IPS-20b (cell line): ENCODE results near the gene MYL10.

Source experiments
- H3K27ac ChIP-seq: one replicate; pipeline ENCODE4 v1.5.1; 2013; ENCODE audit warnings: low read length
- H3K27me3 ChIP-seq: 2 replicates; pipeline ENCODE4 v1.6.1; 2013; ENCODE audit warnings: mild to moderate bottlenecking, low read length, inconsistent platforms; ENCODE audit not compliant: insufficient read depth
- H3K36me3 ChIP-seq: 2 replicates; pipeline ENCODE4 v1.6.1; 2013; ENCODE audit warnings: low read depth, mild to moderate bottlenecking, inconsistent platforms, low read length, moderate library complexity; ENCODE audit not compliant: insufficient read depth
- H3K4me1 ChIP-seq: 2 replicates; pipeline ENCODE4 v1.6.1; 2013; ENCODE audit warnings: mild to moderate bottlenecking, control low read depth, inconsistent platforms, low read length, moderate library complexity; ENCODE audit not compliant: insufficient read depth
- H3K4me3 ChIP-seq: 2 replicates; pipeline ENCODE4 v1.5.1; 2013; ENCODE audit warnings: mild to moderate bottlenecking, low read length, inconsistent platforms
- H3K9ac ChIP-seq: 2 replicates; pipeline ENCODE4 v1.6.1; 2013; ENCODE audit warnings: low read depth, mild to moderate bottlenecking, inconsistent platforms, low read length, moderate library complexity
- H3K9me3 ChIP-seq: 2 replicates; pipeline ENCODE4 v1.6.1; 2013; ENCODE audit warnings: mild to moderate bottlenecking, low read depth, low read length, inconsistent platforms; ENCODE audit not compliant: insufficient read depth

The MYL10 gene

GRCh38 chr7:101602484-101603241, 26.4 kb downstream of the MYL10 start:
- Histone ChIP-seq H3K27me3 (no peaks in the 10 kb centered on the region), H3K4me3 (no peak overlapping the region), H3K27ac (no peak overlapping the region), H3K9me3 (no peaks in the 10 kb centered on the region), H3K4me1 (no peaks in the 10 kb centered on the region), H3K9ac (no peak overlapping the region), H3K36me3 (no peaks in the 10 kb centered on the region)

- no peaks in the 10 kb centered on the region for H3K36me3 ChIP-seq
- no peaks in the 10 kb centered on the region for H3K9me3 ChIP-seq
- no peak overlapping the region for H3K9ac ChIP-seq
- H3K27ac ChIP-seq: no peak overlapping the region
- no peaks in the 10 kb centered on the region for H3K4me1 ChIP-seq
- H3K4me3 ChIP-seq: no peak overlapping the region
- H3K27me3 ChIP-seq: no peaks in the 10 kb centered on the region
These were observed 27.0 kb downstream of the MYL10 start for GRCh38 chr7:101602082-101602481.

GRCh38 chr7:101599787-101600186, 29.3 kb downstream of the MYL10 start:
- no peaks in the 10 kb centered on the region for H3K36me3 ChIP-seq
- H3K4me1 ChIP-seq: no peaks in the 10 kb centered on the region
- H3K4me3 ChIP-seq: no peak overlapping the region
- H3K9ac ChIP-seq: no peak overlapping the region
- no peak overlapping the region for H3K27ac ChIP-seq
- H3K27me3 ChIP-seq: no peaks in the 10 kb centered on the region
- H3K9me3 ChIP-seq: no peaks in the 10 kb centered on the region

- no peaks in the 10 kb centered on the region for H3K9me3 ChIP-seq
- H3K27ac ChIP-seq: no peak overlapping the region
- H3K4me1 ChIP-seq: no peaks in the 10 kb centered on the region
- H3K36me3 ChIP-seq: no peaks in the 10 kb centered on the region
- H3K4me3 ChIP-seq: no peak overlapping the region
- H3K27me3 ChIP-seq: no peaks in the 10 kb centered on the region
- H3K9ac ChIP-seq: no peak overlapping the region
These were observed 29.9 kb downstream of the MYL10 start for GRCh38 chr7:101598986-101599771.

GRCh38 chr7:101598422-101598985, 30.6 kb downstream of the MYL10 start:
- Histone ChIP-seq H3K36me3 (no peaks in the 10 kb centered on the region), H3K9me3 (no peaks in the 10 kb centered on the region), H3K4me3 (no peak overlapping the region), H3K27ac (no peak overlapping the region), H3K27me3 (no peaks in the 10 kb centered on the region), H3K4me1 (no peaks in the 10 kb centered on the region), H3K9ac (no peak overlapping the region)

- no peaks in the 10 kb centered on the region for H3K27me3 ChIP-seq
- no peaks in the 10 kb centered on the region for H3K36me3 ChIP-seq
- no peak overlapping the region for H3K27ac ChIP-seq
- no peak overlapping the region for H3K9ac ChIP-seq
- H3K4me3 ChIP-seq: no peak overlapping the region
- H3K9me3 ChIP-seq: no peaks in the 10 kb centered on the region
- H3K4me1 ChIP-seq: no peaks in the 10 kb centered on the region
These were observed 31.2 kb downstream of the MYL10 start for GRCh38 chr7:101597941-101598340.

GRCh38 chr7:101596898-101597297, 32.2 kb downstream of the MYL10 start:
- Histone ChIP-seq H3K4me3 (no peak overlapping the region), H3K9ac (no peak overlapping the region), H3K27ac (no peak overlapping the region), H3K9me3 (no peaks in the 10 kb centered on the region), H3K4me1 (no peaks in the 10 kb centered on the region), H3K36me3 (no peaks in the 10 kb centered on the region), H3K27me3 (no peaks in the 10 kb centered on the region)

- no peaks in the 10 kb centered on the region for H3K36me3 ChIP-seq
- H3K4me1 ChIP-seq: no peaks in the 10 kb centered on the region
- H3K9me3 ChIP-seq: no peaks in the 10 kb centered on the region
- no peak overlapping the region for H3K4me3 ChIP-seq
- H3K27me3 ChIP-seq: no peaks in the 10 kb centered on the region
- no peak overlapping the region for H3K27ac ChIP-seq
- H3K9ac ChIP-seq: no peak overlapping the region
These were observed 33.1 kb downstream of the MYL10 start for GRCh38 chr7:101595766-101596537.

- H3K9ac ChIP-seq: no peak overlapping the region
- no peak overlapping the region for H3K4me3 ChIP-seq
- H3K27me3 ChIP-seq: no peaks in the 10 kb centered on the region
- no peaks in the 10 kb centered on the region for H3K36me3 ChIP-seq
- H3K27ac ChIP-seq: no peak overlapping the region
- H3K4me1 ChIP-seq: no peaks in the 10 kb centered on the region
- H3K9me3 ChIP-seq: no peaks in the 10 kb centered on the region
These were observed 33.9 kb downstream of the MYL10 start for GRCh38 chr7:101595246-101595645.

- no peaks in the 10 kb centered on the region for H3K4me1 ChIP-seq
- no peak overlapping the region for H3K27ac ChIP-seq
These were observed 34.3 kb downstream of the MYL10 start for GRCh38 chr7:101594790-101595189.

GRCh38 chr7:101593556-101593955, 35.5 kb downstream of the MYL10 start:
- Histone ChIP-seq H3K9me3 (no peaks in the 10 kb centered on the region), H3K36me3 (no peaks in the 10 kb centered on the region), H3K27me3 (no peaks in the 10 kb centered on the region), H3K9ac (no peak overlapping the region), H3K4me3 (no peak overlapping the region), H3K27ac (no peak overlapping the region), H3K4me1 (no peaks in the 10 kb centered on the region)

More at GRCh38 chr7:101594790-101595189, 34.3 kb downstream of the MYL10 start:
- H3K4me3 ChIP-seq: no peak overlapping the region
- no peaks in the 10 kb centered on the region for H3K9me3 ChIP-seq
- no peaks in the 10 kb centered on the region for H3K36me3 ChIP-seq
- no peaks in the 10 kb centered on the region for H3K27me3 ChIP-seq
- no peak overlapping the region for H3K9ac ChIP-seq
